Measurements from ENCODE around the gene HTR5A.
A peak's percentile ranks its signal among the peaks of the same experiment; 100 is the strongest.
"Not testable (repeated sequence)": the region's sequence is repeated elsewhere in the genome, so short reads cannot be mapped to it uniquely, and the experiment has no call there.

HTR5A gene

GRCh38 chr7:155069992-155070751 lies at the start of gene HTR5A:
Gene HTR5A, plus strand, starts transcription at chr7:155070324. Its CDS starts 576 bp downstream, at chr7:155070900.
- no peak within 1 kb of the TSS for H3K4me3 ChIP-seq (ENCODE audit: low read depth, low read length)
- TF ChIP-seq, protein P1, sequence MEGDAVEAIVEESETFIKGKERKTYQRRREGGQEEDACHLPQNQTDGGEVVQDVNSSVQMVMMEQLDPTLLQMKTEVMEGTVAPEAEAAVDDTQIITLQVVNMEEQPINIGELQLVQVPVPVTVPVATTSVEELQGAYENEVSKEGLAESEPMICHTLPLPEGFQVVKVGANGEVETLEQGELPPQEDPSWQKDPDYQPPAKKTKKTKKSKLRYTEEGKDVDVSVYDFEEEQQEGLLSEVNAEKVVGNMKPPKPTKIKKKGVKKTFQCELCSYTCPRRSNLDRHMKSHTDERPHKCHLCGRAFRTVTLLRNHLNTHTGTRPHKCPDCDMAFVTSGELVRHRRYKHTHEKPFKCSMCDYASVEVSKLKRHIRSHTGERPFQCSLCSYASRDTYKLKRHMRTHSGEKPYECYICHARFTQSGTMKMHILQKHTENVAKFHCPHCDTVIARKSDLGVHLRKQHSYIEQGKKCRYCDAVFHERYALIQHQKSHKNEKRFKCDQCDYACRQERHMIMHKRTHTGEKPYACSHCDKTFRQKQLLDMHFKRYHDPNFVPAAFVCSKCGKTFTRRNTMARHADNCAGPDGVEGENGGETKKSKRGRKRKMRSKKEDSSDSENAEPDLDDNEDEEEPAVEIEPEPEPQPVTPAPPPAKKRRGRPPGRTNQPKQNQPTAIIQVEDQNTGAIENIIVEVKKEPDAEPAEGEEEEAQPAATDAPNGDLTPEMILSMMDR (IDR thresholded peaks at IDR 0.05; ENCODE audit: borderline replicate concordance, insufficient read depth, low read depth, low read length), result 0 out of 2 replicates have a peak, but pooled peaks have one; percentile 9

DNA sequence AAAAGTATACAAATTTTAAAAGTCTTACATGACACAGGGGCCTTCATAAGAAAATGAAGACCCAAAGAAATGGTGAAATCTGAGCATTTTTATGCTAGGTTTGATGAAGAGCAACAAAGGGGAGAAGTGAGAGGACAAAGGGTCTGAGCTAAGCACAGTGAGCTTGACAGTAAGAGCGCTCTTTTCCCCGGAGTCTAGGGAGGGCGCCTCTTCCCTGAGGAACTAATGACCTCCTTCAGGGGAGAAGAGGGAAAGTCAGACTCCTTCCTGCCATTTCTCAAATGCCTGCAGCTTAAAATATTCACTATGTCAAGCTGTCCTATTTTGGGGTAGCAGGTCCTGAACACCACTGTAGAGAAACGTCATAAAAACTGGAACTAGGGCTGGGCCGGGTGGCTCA lies 49.1 kb upstream of the HTR5A start:
- H3K4me3 ChIP-seq (ENCODE audit: low read depth, low read length), result no peak overlapping the region
- TF ChIP-seq, protein P1 (IDR thresholded peaks at IDR 0.05; ENCODE audit: borderline replicate concordance, insufficient read depth, low read depth, low read length), result no peak

GRCh38 chr7:155021699-155022145 lies 48.4 kb upstream of the HTR5A start:
- TF ChIP-seq, protein P1 (IDR thresholded peaks at IDR 0.05; ENCODE audit: borderline replicate concordance, insufficient read depth, low read depth, low read length), result no peak
- no peak overlapping the region for H3K4me3 ChIP-seq (ENCODE audit: low read depth, low read length)

DNA sequence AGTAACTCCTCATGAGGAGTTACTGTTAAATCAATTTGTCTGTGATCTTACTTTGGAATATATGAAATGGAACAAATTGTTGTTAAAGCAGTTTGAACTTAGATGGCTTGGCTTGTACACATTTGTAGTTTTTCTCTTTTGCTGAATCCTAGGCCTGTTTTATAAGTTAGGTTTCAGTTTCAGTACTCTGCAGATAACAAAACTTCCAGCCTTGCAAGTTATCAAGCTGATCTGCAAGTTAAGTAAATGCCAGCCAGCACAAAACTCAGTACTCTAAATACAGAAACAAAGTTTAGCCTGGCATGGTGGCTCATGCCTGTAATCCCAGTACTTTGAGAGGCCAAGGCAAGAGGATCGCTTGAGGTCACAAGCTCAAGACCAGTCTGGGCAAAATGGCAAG lies 42.2 kb upstream of the HTR5A start:
- TF ChIP-seq, protein P1 (IDR thresholded peaks at IDR 0.05; ENCODE audit: borderline replicate concordance, insufficient read depth, low read depth, low read length), result no peak

DNA sequence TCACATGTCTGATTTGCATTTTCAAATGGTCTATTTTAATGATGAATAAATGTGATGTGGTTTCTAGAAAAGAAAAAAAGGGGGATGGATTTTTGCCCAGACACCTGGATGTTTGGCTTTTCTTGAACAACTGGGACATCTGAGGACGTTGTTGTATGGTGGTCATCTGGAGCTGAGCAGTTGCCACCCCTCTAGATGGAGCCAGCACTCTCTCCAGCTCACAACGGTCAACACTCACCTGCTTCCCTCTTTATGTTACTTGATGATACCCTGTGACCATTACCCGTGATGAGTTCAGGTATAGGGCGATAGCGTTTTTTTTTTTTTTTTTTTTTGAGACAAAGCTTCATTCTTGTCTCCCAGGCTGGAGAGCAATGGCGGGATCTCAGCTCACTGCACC lies 37.1 kb upstream of the HTR5A start:
- H3K4me3 ChIP-seq (ENCODE audit: low read depth, low read length), result no peak overlapping the region
- TF ChIP-seq, protein P1 (IDR thresholded peaks at IDR 0.05; ENCODE audit: borderline replicate concordance, insufficient read depth, low read depth, low read length), result no peak

More for the DNA sequence above, 42.2 kb upstream of the HTR5A start:
- no peak overlapping the region for H3K4me3 ChIP-seq (ENCODE audit: low read depth, low read length)

DNA sequence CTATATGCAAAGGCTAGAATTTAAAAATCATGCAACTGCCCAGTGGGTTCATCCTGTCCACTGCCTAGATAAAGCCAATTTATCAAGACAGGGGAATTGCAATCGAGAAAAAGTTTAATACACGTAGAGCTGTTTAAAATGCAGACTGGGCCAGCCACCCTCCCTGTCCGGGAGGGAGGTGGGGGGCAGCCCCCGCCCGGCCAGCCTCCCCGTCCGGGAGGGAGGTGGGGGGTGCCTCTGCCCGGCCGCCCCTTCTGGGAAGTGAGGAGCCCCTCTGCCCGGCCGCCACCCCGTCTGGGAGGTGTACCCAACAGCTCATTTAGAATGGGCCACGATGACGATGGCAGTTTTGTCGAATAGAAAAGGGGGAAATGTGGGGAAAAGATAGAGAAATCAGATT lies 35.6 kb upstream of the HTR5A start:
- not testable (repeated sequence) for H3K4me3 ChIP-seq (ENCODE audit: low read depth, low read length)

GRCh38 chr7:155038335-155038734 lies 31.8 kb upstream of the HTR5A start:
- TF ChIP-seq, protein P1 (IDR thresholded peaks at IDR 0.05; ENCODE audit: borderline replicate concordance, insufficient read depth, low read depth, low read length), result no peak
- no peak overlapping the region for H3K4me3 ChIP-seq (ENCODE audit: low read depth, low read length)
